Tibial nerve (tissue), 3 donors: Measurements from ENCODE around the gene HPCA.

Source experiments
- CTCF ChIP-seq, 5 experiments: fragments of 200-600 bp in 3 of 5; fragments of 450-650 bp in 2 of 5; sonication (generic) in 3 of 5; IDR thresholded peaks; one replicate each; pipeline ENCODE4 v1.5.1; 2016 to 2019; ENCODE audit warnings: antibody characterized with exemption in 5 of 5, mild to moderate bottlenecking in 3 of 5, moderate library complexity in 2 of 5
- POLR2A ChIP-seq, 2 donors: fragments of 450-650 bp; IDR thresholded peaks; one replicate each; pipeline ENCODE4 v1.6.1; 2017; ENCODE audit warnings: antibody characterized with exemption in 2 of 2, mild to moderate bottlenecking in 2 of 2, moderate library complexity in 2 of 2

- TF ChIP-seq CTCF (IDR thresholded peaks at IDR 0.05) (no peak), POLR2A (IDR thresholded peaks at IDR 0.05) (no peak)
Observed at GRCh38 chr1:32896451-32896850, 10.2 kb downstream of the HPCA start.
